ENCODE data around the gene RASGEF1C. TPM values are rescaled to one million over a fixed set of nuclear protein-coding genes. Genes with fewer than 3 reads are reported as not detected.

Gene RASGEF1C
- total and polyA plus RNA-seq, 10 of the 15 experiments (the other 5 are each of a cell fraction or from before 2014, with no cell fraction given) = not detected

DNA sequence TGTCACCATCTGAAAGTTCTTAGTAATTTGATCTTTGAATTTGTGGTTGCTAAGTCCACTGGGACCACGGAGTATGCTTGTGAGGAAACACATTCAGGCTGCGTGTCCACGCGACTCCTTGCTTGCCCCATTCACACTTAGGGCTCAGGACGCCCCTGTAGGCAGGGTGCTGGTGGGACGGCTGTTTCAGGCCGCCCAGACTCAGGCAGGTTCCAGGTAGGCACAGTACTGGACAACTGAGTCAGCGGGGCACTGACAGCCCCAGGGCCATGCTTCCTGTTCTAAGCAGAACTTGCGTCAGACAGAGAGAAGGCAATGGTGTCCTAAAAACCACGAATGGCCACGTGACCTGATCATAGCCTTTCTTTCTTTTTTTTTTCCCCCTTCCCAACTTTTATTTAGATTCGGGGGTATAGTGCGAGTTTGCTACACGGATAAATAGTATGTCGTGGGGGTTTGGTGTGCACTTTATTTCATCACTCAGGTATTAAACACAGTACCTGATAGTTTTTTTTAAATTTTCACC lies 7.7 kb upstream of the RASGEF1C start:
- intact Hi-C loops (cut with micrococcal nuclease; ENCODE audit: unreplicated experiment) = no loop called here
- FAIRE-seq (no peak), DNase-seq (ENCODE audit: low read depth, low spot score) (no peak), ATAC-seq (no peak)
- Histone ChIP-seq H3K27me3 (replicated peaks in 1 of 2; ENCODE audit: control insufficient read depth in 2 of 2, insufficient read depth in 2 of 2, low read length in 1 of 2) (no peaks in the 10 kb centered on the region), H2AFZ (ENCODE audit: control insufficient read depth, low read depth, low read length) (no peak overlapping the region), H3K36me3 (ENCODE audit: control insufficient read depth in 2 of 2, insufficient read depth in 2 of 2, low read length in 1 of 2) (no peaks in the 10 kb centered on the region), H3K4me3 (no peak overlapping the region), H3K9me3 (replicated peaks; ENCODE audit: control insufficient read depth, insufficient read depth, low read length) (no peaks in the 10 kb centered on the region), H4K20me1 (ENCODE audit: control insufficient read depth, insufficient read depth) (no peaks in the 10 kb centered on the region), H3K9ac (ENCODE audit: control insufficient read depth, insufficient read depth, low read length) (no peak overlapping the region), H3K79me2 (ENCODE audit: control insufficient read depth, insufficient read depth, low read length) (no peaks in the 10 kb centered on the region), H3K4me2 (ENCODE audit: control insufficient read depth, insufficient read depth) (no peak overlapping the region), H3K27ac (ENCODE audit: control insufficient read depth, insufficient read depth) (no peak overlapping the region), H3K4me1 (ENCODE audit: control insufficient read depth, insufficient read depth, low read length) (no peaks in the 10 kb centered on the region)
- ChIA-PET RAD21 (ENCODE audit: unreplicated experiment) (no interaction called here), SMC1A (ENCODE audit: uncharacterized antibody, unreplicated experiment) (no interaction called here), POLR2A (no interaction called here), CTCF (no interaction called here)
- TF ChIP-seq RELA (IDR thresholded peaks at IDR 0.05; ENCODE audit: borderline replicate concordance, partially characterized antibody) = no peak
- TF ChIP-seq, protein P1, sequence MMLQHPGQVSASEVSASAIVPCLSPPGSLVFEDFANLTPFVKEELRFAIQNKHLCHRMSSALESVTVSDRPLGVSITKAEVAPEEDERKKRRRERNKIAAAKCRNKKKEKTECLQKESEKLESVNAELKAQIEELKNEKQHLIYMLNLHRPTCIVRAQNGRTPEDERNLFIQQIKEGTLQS (IDR thresholded peaks at IDR 0.05; ENCODE audit: borderline replicate concordance, extremely low read depth, low read depth, low read length) = no peak
- TF ChIP-seq, protein P2, sequence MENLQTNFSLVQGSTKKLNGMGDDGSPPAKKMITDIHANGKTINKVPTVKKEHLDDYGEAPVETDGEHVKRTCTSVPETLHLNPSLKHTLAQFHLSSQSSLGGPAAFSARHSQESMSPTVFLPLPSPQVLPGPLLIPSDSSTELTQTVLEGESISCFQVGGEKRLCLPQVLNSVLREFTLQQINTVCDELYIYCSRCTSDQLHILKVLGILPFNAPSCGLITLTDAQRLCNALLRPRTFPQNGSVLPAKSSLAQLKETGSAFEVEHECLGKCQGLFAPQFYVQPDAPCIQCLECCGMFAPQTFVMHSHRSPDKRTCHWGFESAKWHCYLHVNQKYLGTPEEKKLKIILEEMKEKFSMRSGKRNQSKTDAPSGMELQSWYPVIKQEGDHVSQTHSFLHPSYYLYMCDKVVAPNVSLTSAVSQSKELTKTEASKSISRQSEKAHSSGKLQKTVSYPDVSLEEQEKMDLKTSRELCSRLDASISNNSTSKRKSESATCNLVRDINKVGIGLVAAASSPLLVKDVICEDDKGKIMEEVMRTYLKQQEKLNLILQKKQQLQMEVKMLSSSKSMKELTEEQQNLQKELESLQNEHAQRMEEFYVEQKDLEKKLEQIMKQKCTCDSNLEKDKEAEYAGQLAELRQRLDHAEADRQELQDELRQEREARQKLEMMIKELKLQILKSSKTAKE (IDR thresholded peaks at IDR 0.05; ENCODE audit: low read depth, poor library complexity, severe bottlenecking) = no peak
- no peak for TF ChIP-seq FOXK2 (IDR thresholded peaks at IDR 0.05)
- TF ChIP-seq FOS (IDR thresholded peaks at IDR 0.05; ENCODE audit: borderline replicate concordance, extremely low read depth, insufficient read length) = no peak
- TF ChIP-seq, protein P3, sequence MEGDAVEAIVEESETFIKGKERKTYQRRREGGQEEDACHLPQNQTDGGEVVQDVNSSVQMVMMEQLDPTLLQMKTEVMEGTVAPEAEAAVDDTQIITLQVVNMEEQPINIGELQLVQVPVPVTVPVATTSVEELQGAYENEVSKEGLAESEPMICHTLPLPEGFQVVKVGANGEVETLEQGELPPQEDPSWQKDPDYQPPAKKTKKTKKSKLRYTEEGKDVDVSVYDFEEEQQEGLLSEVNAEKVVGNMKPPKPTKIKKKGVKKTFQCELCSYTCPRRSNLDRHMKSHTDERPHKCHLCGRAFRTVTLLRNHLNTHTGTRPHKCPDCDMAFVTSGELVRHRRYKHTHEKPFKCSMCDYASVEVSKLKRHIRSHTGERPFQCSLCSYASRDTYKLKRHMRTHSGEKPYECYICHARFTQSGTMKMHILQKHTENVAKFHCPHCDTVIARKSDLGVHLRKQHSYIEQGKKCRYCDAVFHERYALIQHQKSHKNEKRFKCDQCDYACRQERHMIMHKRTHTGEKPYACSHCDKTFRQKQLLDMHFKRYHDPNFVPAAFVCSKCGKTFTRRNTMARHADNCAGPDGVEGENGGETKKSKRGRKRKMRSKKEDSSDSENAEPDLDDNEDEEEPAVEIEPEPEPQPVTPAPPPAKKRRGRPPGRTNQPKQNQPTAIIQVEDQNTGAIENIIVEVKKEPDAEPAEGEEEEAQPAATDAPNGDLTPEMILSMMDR (IDR thresholded peaks at IDR 0.05 in 2 of 3, conservative IDR thresholded peaks at IDR 0.05 in 1 of 3; ENCODE audit: control insufficient read depth in 2 of 3, extremely low read depth in 1 of 3, insufficient read depth in 1 of 3, low read depth in 3 of 3, low read length in 3 of 3) = no peak
- no peak for TF ChIP-seq NR2F1 (conservative IDR thresholded peaks at IDR 0.05)
- BruUV-seq (replicated peaks) = no TSS peak
- WGBS (ENCODE audit: insufficient coverage, insufficient replicate concordance, low lambda C conversion rate, missing lambda C conversion rate) = 59% methylated on average over 13 of the region's 15 CpGs
- in situ Hi-C loops (cut with MboI) = no loop called here

All from GM12878 (cell line).